Heart left ventricle (tissue), 16 donors: Measurements from ENCODE around the gene RYR3. TPM values are rescaled to one million over a fixed set of nuclear protein-coding genes. Genes with fewer than 3 reads are reported as not detected.

ENCODE experiments used
- ATAC-seq, 4 donors: fragments of 200-7000 bp; cut with Tn5 transposase; one replicate each; pipeline ENCODE4 v1.9.1; 2020 to 2022; ENCODE audit warnings: moderate library complexity in 4 of 4, mild to moderate bottlenecking in 3 of 4, moderate number of reproducible peaks in 1 of 4
- DNase-seq, 5 donors: peaks; one replicate each; pipeline ENCODE4 v3.0.0-alpha.2; 2020
- H3K27ac ChIP-seq, 12 donors: fragments of 200-600 bp; sonication (generic) in 4 of 12; one replicate each; pipeline versions ENCODE4 v1.5.0 to v1.8.0; 2016 to 2022; ENCODE audit warnings: mild to moderate bottlenecking in 2 of 12
- H3K27me3 ChIP-seq, 9 donors: fragments of 200-600 bp; sonication (generic) in 2 of 9; one replicate each; pipeline versions ENCODE4 v1.5.1 to v1.8.0; 2016 to 2022; ENCODE audit warnings: mild to moderate bottlenecking in 3 of 9
- H3K36me3 ChIP-seq, 9 donors: fragments of 200-600 bp; sonication (generic) in 2 of 9; one replicate each; pipeline versions ENCODE4 v1.5.0 to v1.8.0; 2018 to 2022; ENCODE audit warnings: mild to moderate bottlenecking in 2 of 9
- H3K4me1 ChIP-seq, 12 donors: fragments of 200-600 bp; sonication (generic) in 4 of 12; one replicate each; pipeline versions ENCODE4 v1.5.0 to v1.8.0; 2016 to 2022; ENCODE audit warnings: mild to moderate bottlenecking in 3 of 12
- H3K4me3 ChIP-seq, 12 donors: fragments of 200-600 bp; sonication (generic) in 4 of 12; one replicate each; pipeline versions ENCODE4 v1.5.0 to v1.8.0; 2017 to 2022; ENCODE audit warnings: mild to moderate bottlenecking in 9 of 12, moderate library complexity in 4 of 12
- H3K9me3 ChIP-seq, 12 donors: fragments of 200-600 bp; sonication (generic) in 4 of 12; one replicate each; pipeline versions ENCODE4 v1.5.0 to v1.8.0; 2016 to 2022; ENCODE audit warnings: mild to moderate bottlenecking in 1 of 12
- POLR2A ChIP-seq, 2 donors: fragments of 450-650 bp; IDR thresholded peaks; one replicate each; pipeline ENCODE4 v1.6.1; 2017; ENCODE audit warnings: antibody characterized with exemption in 2 of 2, mild to moderate bottlenecking in 2 of 2, moderate library complexity in 2 of 2
- WGBS, 4 donors: extraction: QIAGEN DNeasy Blood & Tissue Kit in 2 of 4; methylation state at CpG; one replicate each; pipeline versions ENCODE4 v1.1.5 to v1.1.7; 2013 to 2018; 5-methylcytosine and 5-hydroxymethylcytosine counted together
- intact Hi-C, 10 donors: fragments of 100-400 bp; cut with DNase I; formaldehyde crosslinking; loops; one replicate each; pipeline versions ENCODE4 v1.11.1 to v1.14.2; 2022
- polyA plus RNA-seq, 2 donors: library from polyadenylated mRNA; stranded (reverse); fragments of 200-250 nt; gene quantifications; one replicate each; pipeline ENCODE4 v1.2.3, GENCODE V29; 2013
- total RNA-seq, 9 donors: library from RNA; depleted of rRNA in 2 of 9; stranded (reverse); fragments of >200 nt in 2 of 9; fragmentation: NEBNext Ultra II Directional in 3 of 9; extraction: Animal tissue kit (Norgen Biotek cat#: 25700) in 3 of 9; gene quantifications; one replicate each; pipeline versions ENCODE4 v1.1.0 to v1.2.4, GENCODE V29; 2016 to 2023
- TF ChIP-seq, protein P1 (sequence below), 12 donors: fragments of 200-600 bp; sonication (generic) in 4 of 12; IDR thresholded peaks; one replicate each; pipeline versions ENCODE4 v1.5.0 to v1.8.0; 2018 to 2022; ENCODE audit warnings: antibody characterized with exemption in 12 of 12, mild to moderate bottlenecking in 5 of 12
- donor health status: ischemic (EF 13 %, LVEDD 7.1; RV severe dilation, severe dysfunction).
- donor health status: healthy with polysubstance abuse.
- donor health status: DM: no; HTN: yes; CAD: no.
- donor health status: DM: no; HTN: no; CAD: no.
- donor health status: ischemic (EF 25% LVEDD 6.9; RV normal size, moderate dysfunction).
- donor health status: ischemic (EF 25% LVEDD 5.7; RV mildly dilated, moderate dysfunction).
- donor health status: healthy.
- donor health status: DM: yes; HTN: yes; CAD: no.
- donor health status: ischemic (EF 35%, LVEDD 5.7; RV mildly dilated, moderate dysfunction).
- donor health status: nonischemic (EF 11% LVEDD 7.7; RV severe dilation, severe dysfunction).
- donor health status: DM: yes; HTN: yes; CAD: no.
- donor health status: PGD.
- donor health status: ischemic (EF 29% LVEDD 5.4; RV normal size, mild dysfunction).
- donor health status: nonischemic (EF 23%, LVEDD 6.1; RV moderate dilation, normal function).

RYR3 gene
- total and polyA plus RNA-seq, 11 donors, result 0.01 to 0.35 (median 0.23) TPM; not detected in 2

DNA sequence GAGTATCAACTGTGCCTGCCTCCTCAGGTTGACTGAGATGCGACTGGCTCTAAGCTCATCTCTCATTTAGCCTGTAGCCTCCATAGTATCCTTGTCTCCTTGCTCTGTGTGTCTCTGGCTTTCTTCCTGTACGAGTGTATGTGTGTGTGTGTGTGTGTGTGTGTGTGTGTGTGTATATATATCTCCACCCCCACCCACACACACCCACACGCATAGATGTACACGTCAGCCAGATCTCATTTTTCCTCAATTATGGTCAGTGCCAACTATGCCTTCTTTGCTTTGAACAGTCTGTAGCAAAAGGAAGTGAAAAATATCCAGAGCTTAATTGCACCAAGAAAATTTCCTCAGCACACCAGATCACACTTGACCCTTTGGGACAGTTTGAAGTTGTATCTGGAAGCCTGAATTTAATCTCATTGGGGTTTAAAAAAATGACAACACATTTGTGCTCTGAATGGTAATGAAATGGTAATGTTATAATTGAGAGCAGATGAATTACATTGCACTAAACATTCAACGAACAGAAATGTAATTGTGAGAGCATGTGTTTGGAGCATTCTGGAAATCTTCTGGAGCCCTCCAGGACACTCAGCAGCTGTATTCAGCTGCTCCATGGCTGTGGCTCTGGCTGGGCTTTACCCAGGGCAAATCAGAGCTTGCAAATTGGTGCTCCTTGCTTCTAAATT, 63.6 kb downstream of the RYR3 start:
- Histone ChIP-seq H3K4me1 (peaks cover 0 to 8% (median 0%) of the 10 kb centered on the region in 12 donors), H3K9me3 (no peaks in the 10 kb centered on the region), H3K36me3 (no peaks in the 10 kb centered on the region), H3K27ac (no peak overlapping the region), H3K27me3 (peaks cover 0 to 4% (median 0%) of the 10 kb centered on the region in 9 donors), H3K4me3 (no peak overlapping the region)
- DNase-seq (peak in 2 of 5 donors; percentile 23 to 37), ATAC-seq (peak in 3 of 4 donors; percentile 67 to 78 (median 71))
- 48 to 61% (median 51%) methylated on average over 5 of the region's 5 CpGs for WGBS, 4 donors
- no peak for TF ChIP-seq POLR2A (IDR thresholded peaks at IDR 0.05)
- TF ChIP-seq, protein P1, sequence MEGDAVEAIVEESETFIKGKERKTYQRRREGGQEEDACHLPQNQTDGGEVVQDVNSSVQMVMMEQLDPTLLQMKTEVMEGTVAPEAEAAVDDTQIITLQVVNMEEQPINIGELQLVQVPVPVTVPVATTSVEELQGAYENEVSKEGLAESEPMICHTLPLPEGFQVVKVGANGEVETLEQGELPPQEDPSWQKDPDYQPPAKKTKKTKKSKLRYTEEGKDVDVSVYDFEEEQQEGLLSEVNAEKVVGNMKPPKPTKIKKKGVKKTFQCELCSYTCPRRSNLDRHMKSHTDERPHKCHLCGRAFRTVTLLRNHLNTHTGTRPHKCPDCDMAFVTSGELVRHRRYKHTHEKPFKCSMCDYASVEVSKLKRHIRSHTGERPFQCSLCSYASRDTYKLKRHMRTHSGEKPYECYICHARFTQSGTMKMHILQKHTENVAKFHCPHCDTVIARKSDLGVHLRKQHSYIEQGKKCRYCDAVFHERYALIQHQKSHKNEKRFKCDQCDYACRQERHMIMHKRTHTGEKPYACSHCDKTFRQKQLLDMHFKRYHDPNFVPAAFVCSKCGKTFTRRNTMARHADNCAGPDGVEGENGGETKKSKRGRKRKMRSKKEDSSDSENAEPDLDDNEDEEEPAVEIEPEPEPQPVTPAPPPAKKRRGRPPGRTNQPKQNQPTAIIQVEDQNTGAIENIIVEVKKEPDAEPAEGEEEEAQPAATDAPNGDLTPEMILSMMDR (IDR thresholded peaks at IDR 0.05), result no peak
- intact Hi-C loops, result no loop called here

DNA sequence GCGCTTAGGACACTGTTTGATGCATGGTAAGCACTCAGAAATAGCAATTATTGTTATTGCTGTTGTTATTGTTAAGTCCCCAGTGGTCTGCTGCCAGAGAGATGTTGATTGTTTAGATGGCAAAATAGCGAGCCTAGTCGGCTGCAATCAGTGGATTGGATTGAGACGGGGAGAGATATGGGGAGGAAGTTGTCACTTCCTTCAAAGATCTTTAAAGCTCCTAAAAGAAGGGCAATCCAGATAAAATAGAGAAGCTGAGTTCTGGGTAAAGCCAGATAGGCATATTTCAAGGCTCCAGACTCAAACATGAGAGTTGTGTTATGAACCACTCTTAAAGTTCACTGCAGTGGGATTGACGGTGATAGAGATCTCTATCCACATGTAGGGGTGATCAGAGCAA, 64.5 kb downstream of the RYR3 start:
- no peak for ATAC-seq
- H3K9me3 ChIP-seq, result no peaks in the 10 kb centered on the region
- peaks cover 0 to 8% (median 0%) of the 10 kb centered on the region in 12 donors for H3K4me1 ChIP-seq
- WGBS, 4 donors, result 37 to 49% (median 42%) methylated on average over 5 of the region's 5 CpGs
- intact Hi-C loops, result no loop called here
- TF ChIP-seq, protein P1 (IDR thresholded peaks at IDR 0.05), result no peak
- TF ChIP-seq POLR2A (IDR thresholded peaks at IDR 0.05), result no peak
- no peak overlapping the region for H3K4me3 ChIP-seq
- H3K27ac ChIP-seq, result no peak overlapping the region
- DNase-seq, result no peak
- peaks cover 0 to 4% (median 0%) of the 10 kb centered on the region in 9 donors for H3K27me3 ChIP-seq
- H3K36me3 ChIP-seq, result no peaks in the 10 kb centered on the region

DNA sequence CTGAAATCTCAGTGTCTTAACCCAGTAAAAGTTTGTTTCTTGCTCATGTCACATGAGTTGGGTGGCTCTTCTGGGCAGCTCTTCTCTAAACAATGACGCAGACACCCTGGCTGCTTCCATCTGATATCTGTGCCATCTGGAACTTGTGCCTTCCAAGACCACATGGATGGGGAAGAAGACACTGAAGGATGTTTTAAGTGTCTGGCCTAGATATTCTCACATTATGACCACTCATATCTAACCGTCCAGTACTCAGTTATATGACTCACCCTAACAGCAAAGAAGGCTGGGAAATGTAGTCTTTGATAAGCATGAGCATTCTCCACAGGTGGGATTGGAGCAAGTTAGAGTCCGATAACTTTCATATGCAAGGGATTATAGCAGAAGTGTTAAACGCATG, 66.4 kb downstream of the RYR3 start:
- Histone ChIP-seq H3K4me3 (no peak overlapping the region), H3K36me3 (no peaks in the 10 kb centered on the region), H3K27me3 (peaks cover 0 to 2% (median 0%) of the 10 kb centered on the region in 9 donors), H3K4me1 (no peaks in the 10 kb centered on the region), H3K9me3 (no peaks in the 10 kb centered on the region), H3K27ac (no peak overlapping the region)
- intact Hi-C loops, result no loop called here
- WGBS, 4 donors, result 82 to 91% (median 88%) methylated on average over 4 of the region's 4 CpGs
- DNase-seq, result no peak
- ATAC-seq, result no peak
- TF ChIP-seq, protein P1 (IDR thresholded peaks at IDR 0.05), result no peak
- no peak for TF ChIP-seq POLR2A (IDR thresholded peaks at IDR 0.05)

DNA sequence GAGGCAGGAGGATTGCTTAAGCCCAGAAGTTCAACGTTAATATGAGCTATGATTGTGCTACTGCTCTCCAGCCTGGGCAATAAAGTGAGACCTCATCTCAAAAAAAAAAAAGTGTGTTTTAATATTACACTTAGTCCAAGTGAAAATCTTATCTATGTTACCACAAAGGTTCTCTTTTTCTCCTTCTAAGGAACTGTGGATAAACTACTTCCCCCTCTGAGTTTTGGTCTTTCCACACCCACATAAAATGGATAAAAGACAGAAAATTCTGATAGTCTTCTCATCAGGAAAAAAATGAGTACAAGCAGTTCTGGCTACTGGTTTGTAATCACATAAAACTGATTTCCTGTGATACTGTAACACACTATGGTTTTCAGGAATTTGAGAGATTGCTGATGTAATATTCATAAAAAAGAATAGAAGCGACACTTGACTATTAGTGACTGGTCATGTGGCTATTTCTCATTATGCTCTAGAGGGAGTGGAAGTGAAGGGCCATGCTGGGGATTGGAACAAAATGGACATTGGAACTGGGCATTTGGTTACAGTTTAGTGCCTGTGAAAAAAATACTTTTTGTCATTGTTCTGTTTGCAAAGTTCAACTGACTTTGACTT, 68.2 kb downstream of the RYR3 start:
- no peaks in the 10 kb centered on the region for H3K36me3 ChIP-seq
- H3K9me3 ChIP-seq, result no peaks in the 10 kb centered on the region
- no peak overlapping the region for H3K4me3 ChIP-seq
- TF ChIP-seq POLR2A (IDR thresholded peaks at IDR 0.05), result no peak
- TF ChIP-seq, protein P1 (IDR thresholded peaks at IDR 0.05), result no peak
- WGBS, 4 donors, result 67 to 81% (median 74%) methylated on average over 2 of the region's 2 CpGs
- ATAC-seq (no peak), DNase-seq (no peak)
- intact Hi-C loops, result no loop called here
- peaks cover 0 to 2% (median 0%) of the 10 kb centered on the region in 9 donors for H3K27me3 ChIP-seq
- H3K4me1 ChIP-seq, result no peaks in the 10 kb centered on the region
- no peak overlapping the region for H3K27ac ChIP-seq
